Activated T-cell treated with anti-CD3 and anti-CD28 coated beads, Interleukin-2, amount 50 U/mL, for 24 hours (primary cell): Measurements from ENCODE around the gene PTPRG.
"Not testable (repeated sequence)": the region's sequence is repeated elsewhere in the genome, so short reads cannot be mapped to it uniquely, and the experiment has no call there.

Experiments
- DNase-seq: peaks from one replicate; pipeline ENCODE4 v3.0.0-alpha.2; 2020
- H3K27ac Mint-ChIP-seq: 2 replicates; pipeline ENCODE4 v1.8.0; 2020; ENCODE audit warnings: mild to moderate bottlenecking, mixed read lengths
- H3K27me3 Mint-ChIP-seq: 2 replicates; pipeline ENCODE4 v1.8.0; 2020; ENCODE audit warnings: mixed read lengths
- H3K36me3 Mint-ChIP-seq: 2 replicates; pipeline ENCODE4 v1.8.0; 2020; ENCODE audit warnings: low read depth, mixed read lengths
- H3K4me1 Mint-ChIP-seq: 2 replicates; pipeline ENCODE4 v1.8.0; 2020; ENCODE audit warnings: low read depth, mixed read lengths
- H3K4me3 Mint-ChIP-seq: 2 replicates; pipeline ENCODE4 v1.8.0; 2020; ENCODE audit warnings: mild to moderate bottlenecking, moderate library complexity, mixed read lengths
- H3K9me3 Mint-ChIP-seq: 2 replicates; pipeline ENCODE4 v1.8.0; 2020; ENCODE audit warnings: mixed read lengths

PTPRG gene

DNA sequence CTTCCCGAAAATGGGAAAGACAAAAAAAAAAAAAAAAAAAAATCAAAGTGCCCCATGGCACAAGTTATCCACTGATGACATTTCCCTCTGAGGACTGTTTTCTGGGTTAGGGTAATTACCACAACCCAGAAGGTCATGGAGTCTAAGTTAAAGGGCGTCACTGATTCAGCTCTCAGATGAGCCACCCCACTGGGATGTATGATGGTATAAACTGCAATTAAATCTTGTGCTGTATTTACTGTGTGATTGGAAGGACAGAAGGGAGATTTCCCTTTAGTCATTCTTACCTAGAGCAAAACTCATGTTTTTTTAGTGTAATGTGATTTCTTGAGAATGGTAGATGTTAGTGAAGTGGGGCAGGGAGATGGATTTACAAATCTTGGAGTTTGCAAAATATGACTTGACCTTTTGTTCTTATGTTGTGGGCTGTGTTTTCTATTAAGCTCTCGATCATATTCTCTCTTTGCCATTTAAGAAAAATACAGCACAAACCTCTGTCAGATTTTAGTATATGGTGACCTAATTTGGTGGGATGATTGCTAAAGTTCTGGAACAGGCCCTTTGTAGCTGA is 244.2 kb downstream of the PTPRG start:
- no peaks in the 10 kb centered on the region for H3K4me1 Mint-ChIP-seq
- no peak overlapping the region for H3K27ac Mint-ChIP-seq
- no peaks in the 10 kb centered on the region for H3K36me3 Mint-ChIP-seq
- no peaks in the 10 kb centered on the region for H3K9me3 Mint-ChIP-seq
- no peak for DNase-seq
- no peak overlapping the region for H3K4me3 Mint-ChIP-seq
- no peaks in the 10 kb centered on the region for H3K27me3 Mint-ChIP-seq

GRCh38 chr3:61806810-61807209 is 245.4 kb downstream of the PTPRG start:
- DNase-seq: no peak
- Mint-ChIP-seq H3K27ac (no peak overlapping the region), H3K9me3 (no peaks in the 10 kb centered on the region), H3K4me3 (no peak overlapping the region), H3K27me3 (no peaks in the 10 kb centered on the region), H3K4me1 (no peaks in the 10 kb centered on the region), H3K36me3 (no peaks in the 10 kb centered on the region)

DNA sequence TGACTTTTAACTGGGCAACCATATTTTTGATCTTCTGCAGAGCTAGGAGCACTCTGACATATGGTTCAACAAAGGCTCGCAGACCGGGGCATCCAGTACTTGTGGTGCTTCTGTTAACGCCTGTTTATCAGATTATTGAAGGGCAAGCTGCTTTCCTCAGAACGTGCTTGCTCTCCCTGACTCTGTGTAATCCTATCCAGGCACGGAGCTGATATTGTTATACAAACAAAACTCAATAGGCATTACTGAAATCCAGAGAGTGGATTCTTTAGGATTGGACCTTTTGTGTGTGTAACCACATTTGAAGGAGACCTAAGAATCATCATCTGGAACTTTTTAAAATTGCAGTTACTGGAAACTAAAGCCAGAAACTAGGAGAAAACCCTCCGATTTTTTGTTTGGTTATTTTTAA is 246.5 kb downstream of the PTPRG start:
- Mint-ChIP-seq H3K27ac (no peak overlapping the region), H3K36me3 (no peaks in the 10 kb centered on the region), H3K9me3 (no peaks in the 10 kb centered on the region), H3K27me3 (no peaks in the 10 kb centered on the region), H3K4me3 (no peak overlapping the region), H3K4me1 (no peaks in the 10 kb centered on the region)
- no peak for DNase-seq

DNA sequence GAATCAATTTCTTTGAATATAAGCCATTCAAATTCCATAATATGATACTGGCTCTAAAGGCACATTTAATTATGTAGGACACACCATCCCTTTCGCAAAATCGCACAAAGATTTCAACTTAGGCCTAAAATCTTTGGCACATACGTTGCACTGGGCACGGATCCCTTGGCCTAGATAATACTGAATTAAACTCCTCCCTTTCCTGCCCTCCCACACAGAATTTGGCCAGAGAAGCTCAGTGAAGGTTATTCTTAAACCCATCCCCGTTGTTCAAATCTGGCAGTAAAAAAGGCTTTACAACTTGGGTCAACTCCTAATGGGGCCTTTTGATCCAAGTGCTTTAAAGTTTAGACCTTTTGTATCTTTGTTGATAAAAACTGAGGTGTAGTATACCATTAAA is 247.2 kb downstream of the PTPRG start:
- no peaks in the 10 kb centered on the region for H3K36me3 Mint-ChIP-seq
- no peak for DNase-seq
- no peak overlapping the region for H3K27ac Mint-ChIP-seq
- H3K4me1 Mint-ChIP-seq: no peaks in the 10 kb centered on the region
- H3K27me3 Mint-ChIP-seq: no peaks in the 10 kb centered on the region
- no peak overlapping the region for H3K4me3 Mint-ChIP-seq
- H3K9me3 Mint-ChIP-seq: no peaks in the 10 kb centered on the region

DNA sequence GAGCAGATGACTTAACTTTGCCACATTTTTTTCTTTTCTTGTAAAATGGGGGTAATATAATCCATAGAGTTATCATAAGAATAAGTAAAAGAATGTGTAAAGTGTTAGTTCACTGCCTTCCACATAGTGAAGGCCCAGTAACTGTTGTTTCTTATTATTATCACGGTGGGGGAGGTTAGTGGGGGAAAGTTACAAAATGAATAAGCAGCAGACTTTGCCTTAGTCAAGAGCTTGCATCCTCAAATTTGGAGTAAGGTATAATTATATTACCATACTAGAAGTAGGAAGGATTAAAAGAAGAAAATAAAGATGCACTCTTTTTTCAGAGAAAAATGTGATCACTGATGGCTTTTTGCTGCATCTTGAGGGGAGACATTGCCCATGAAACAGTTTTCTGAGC is 247.6 kb downstream of the PTPRG start:
- Mint-ChIP-seq H3K36me3 (no peaks in the 10 kb centered on the region), H3K4me1 (no peaks in the 10 kb centered on the region), H3K9me3 (no peaks in the 10 kb centered on the region), H3K27me3 (no peaks in the 10 kb centered on the region), H3K27ac (no peak overlapping the region), H3K4me3 (no peak overlapping the region)
- no peak for DNase-seq

DNA sequence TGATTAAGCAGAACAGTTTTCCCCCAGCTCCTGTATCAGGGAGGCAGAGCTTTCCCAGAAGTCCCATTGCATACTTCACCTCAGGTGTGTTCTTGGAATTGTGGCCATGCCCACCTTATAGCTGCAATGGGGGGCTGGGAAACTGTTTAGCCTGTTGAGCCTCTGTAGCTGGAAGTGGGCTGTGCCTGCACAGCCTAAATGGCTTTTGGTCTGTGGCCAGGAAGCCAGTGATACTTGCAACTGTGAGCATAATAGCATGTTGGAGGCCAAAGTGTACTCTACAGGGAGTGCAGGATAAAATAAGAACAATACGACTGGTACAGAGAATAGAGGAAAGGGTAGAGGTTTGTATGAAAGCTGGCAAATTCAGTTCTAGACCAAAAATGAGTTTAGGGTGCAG is 248.5 kb downstream of the PTPRG start:
- Mint-ChIP-seq H3K27me3 (no peaks in the 10 kb centered on the region), H3K27ac (no peak overlapping the region), H3K36me3 (no peaks in the 10 kb centered on the region), H3K4me1 (no peaks in the 10 kb centered on the region), H3K4me3 (no peak overlapping the region), H3K9me3 (no peaks in the 10 kb centered on the region)
- DNase-seq: no peak

GRCh38 chr3:61810953-61811497 is 249.7 kb downstream of the PTPRG start:
- Mint-ChIP-seq H3K9me3 (no peaks in the 10 kb centered on the region), H3K4me3 (no peak overlapping the region), H3K27ac (no peak overlapping the region), H3K36me3 (no peaks in the 10 kb centered on the region), H3K4me1 (no peaks in the 10 kb centered on the region), H3K27me3 (no peaks in the 10 kb centered on the region)
- no peak for DNase-seq

GRCh38 chr3:61811652-61812051 is 250.3 kb downstream of the PTPRG start:
- no peaks in the 10 kb centered on the region for H3K9me3 Mint-ChIP-seq

DNA sequence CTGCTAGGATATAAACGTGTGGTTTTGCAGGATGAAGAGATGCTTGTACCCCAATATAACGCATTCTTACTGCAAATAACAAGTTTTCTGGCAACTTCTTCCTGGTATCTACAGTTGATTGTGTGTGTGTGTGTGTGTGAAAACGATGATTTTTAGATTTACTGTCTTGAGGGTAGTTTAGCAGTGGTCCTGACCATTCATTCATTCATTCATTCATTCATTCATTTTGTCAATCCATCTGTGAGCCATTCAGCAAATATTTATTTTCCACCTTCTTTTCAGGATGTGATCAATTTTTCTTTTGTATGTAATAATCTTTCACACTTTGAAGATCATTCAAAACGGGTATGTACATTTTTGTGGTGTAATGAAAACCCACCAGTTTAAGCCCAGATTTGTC is 250.7 kb downstream of the PTPRG start:
- H3K27me3 Mint-ChIP-seq: no peaks in the 10 kb centered on the region

More at GRCh38 chr3:61811652-61812051, 250.3 kb downstream of the PTPRG start:
- no peak overlapping the region for H3K27ac Mint-ChIP-seq
- no peak for DNase-seq
- no peak overlapping the region for H3K4me3 Mint-ChIP-seq
- no peaks in the 10 kb centered on the region for H3K27me3 Mint-ChIP-seq
- no peaks in the 10 kb centered on the region for H3K36me3 Mint-ChIP-seq
- H3K4me1 Mint-ChIP-seq: no peaks in the 10 kb centered on the region

GRCh38 chr3:61812517-61812916 is 251.1 kb downstream of the PTPRG start:
- Mint-ChIP-seq H3K36me3 (no peaks in the 10 kb centered on the region), H3K27ac (no peak overlapping the region), H3K4me1 (no peaks in the 10 kb centered on the region)

More for the DNA sequence above, 250.7 kb downstream of the PTPRG start:
- Mint-ChIP-seq H3K4me1 (no peaks in the 10 kb centered on the region), H3K9me3 (no peaks in the 10 kb centered on the region), H3K27ac (no peak overlapping the region), H3K36me3 (no peaks in the 10 kb centered on the region), H3K4me3 (no peak overlapping the region)
- DNase-seq: no peak

DNA sequence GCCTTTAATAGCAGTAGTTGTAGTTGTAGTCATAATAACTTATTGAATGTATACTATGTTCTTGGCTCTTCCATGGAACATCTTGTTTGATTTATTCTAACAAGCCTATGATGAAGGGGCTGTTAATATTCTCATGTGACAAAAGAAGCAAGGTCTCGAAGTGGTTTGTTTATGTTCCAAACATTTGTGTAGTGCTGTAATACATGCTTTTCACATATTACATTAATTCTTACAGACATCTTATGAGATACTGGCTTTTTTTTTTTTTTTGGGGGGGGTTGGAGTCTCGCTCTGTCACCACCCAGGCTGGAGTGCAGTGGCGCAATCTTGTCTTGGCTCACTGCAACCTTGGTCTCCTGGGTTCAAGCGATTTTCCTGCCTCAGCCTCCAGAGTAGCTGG is 252.3 kb downstream of the PTPRG start:
- no peaks in the 10 kb centered on the region for H3K27me3 Mint-ChIP-seq
- H3K4me3 Mint-ChIP-seq: no peak overlapping the region
- no peaks in the 10 kb centered on the region for H3K4me1 Mint-ChIP-seq
- no peaks in the 10 kb centered on the region for H3K36me3 Mint-ChIP-seq
- H3K27ac Mint-ChIP-seq: no peak overlapping the region
- no peaks in the 10 kb centered on the region for H3K9me3 Mint-ChIP-seq
- DNase-seq: no peak

More at GRCh38 chr3:61812517-61812916, 251.1 kb downstream of the PTPRG start:
- Mint-ChIP-seq H3K27me3 (no peaks in the 10 kb centered on the region), H3K4me3 (no peak overlapping the region), H3K9me3 (no peaks in the 10 kb centered on the region)
- DNase-seq: no peak

- no peaks in the 10 kb centered on the region for H3K27me3 Mint-ChIP-seq
- H3K27ac Mint-ChIP-seq: no peak overlapping the region
- no peaks in the 10 kb centered on the region for H3K4me1 Mint-ChIP-seq
- no peaks in the 10 kb centered on the region for H3K36me3 Mint-ChIP-seq
- no peak for DNase-seq
- no peak overlapping the region for H3K4me3 Mint-ChIP-seq
- no peaks in the 10 kb centered on the region for H3K9me3 Mint-ChIP-seq
These were observed 253.3 kb downstream of the PTPRG start for GRCh38 chr3:61814674-61815073.

GRCh38 chr3:61816304-61816703 is 254.9 kb downstream of the PTPRG start:
- not testable (repeated sequence) for H3K4me3 Mint-ChIP-seq, H3K36me3 Mint-ChIP-seq, H3K4me1 Mint-ChIP-seq, DNase-seq, H3K27me3 Mint-ChIP-seq, H3K27ac Mint-ChIP-seq, H3K9me3 Mint-ChIP-seq

DNA sequence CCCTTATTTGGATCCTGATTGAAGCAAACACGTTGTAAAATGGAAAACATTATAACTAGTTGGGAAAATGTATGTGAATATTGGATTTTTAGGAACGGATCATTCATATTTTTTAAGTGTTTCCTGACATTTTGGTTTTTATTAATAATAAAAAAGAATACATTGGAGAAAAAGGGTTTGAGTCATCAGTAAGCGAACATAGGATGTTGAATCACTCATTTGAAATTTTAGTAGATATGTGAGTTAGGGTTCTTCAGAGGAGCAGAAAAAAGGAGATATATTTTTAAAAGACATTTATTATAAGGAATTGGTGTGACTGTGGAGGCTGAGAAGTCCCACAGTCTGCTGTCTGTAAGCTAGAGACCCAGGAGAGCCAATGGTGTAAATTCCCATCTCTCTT is 258.5 kb downstream of the PTPRG start:
- H3K36me3 Mint-ChIP-seq: no peaks in the 10 kb centered on the region
- no peak overlapping the region for H3K27ac Mint-ChIP-seq
- H3K9me3 Mint-ChIP-seq: no peaks in the 10 kb centered on the region
- H3K4me1 Mint-ChIP-seq: no peaks in the 10 kb centered on the region
- no peak for DNase-seq
- no peaks in the 10 kb centered on the region for H3K27me3 Mint-ChIP-seq
- no peak overlapping the region for H3K4me3 Mint-ChIP-seq

GRCh38 chr3:61820306-61820992 is 259.1 kb downstream of the PTPRG start:
- Mint-ChIP-seq H3K36me3 (no peaks in the 10 kb centered on the region), H3K4me1 (no peaks in the 10 kb centered on the region), H3K27ac (no peak overlapping the region), H3K4me3 (no peak overlapping the region), H3K27me3 (no peaks in the 10 kb centered on the region), H3K9me3 (no peaks in the 10 kb centered on the region)
- DNase-seq: no peak
